Measurements from ENCODE around the gene SASH1.

DNA sequence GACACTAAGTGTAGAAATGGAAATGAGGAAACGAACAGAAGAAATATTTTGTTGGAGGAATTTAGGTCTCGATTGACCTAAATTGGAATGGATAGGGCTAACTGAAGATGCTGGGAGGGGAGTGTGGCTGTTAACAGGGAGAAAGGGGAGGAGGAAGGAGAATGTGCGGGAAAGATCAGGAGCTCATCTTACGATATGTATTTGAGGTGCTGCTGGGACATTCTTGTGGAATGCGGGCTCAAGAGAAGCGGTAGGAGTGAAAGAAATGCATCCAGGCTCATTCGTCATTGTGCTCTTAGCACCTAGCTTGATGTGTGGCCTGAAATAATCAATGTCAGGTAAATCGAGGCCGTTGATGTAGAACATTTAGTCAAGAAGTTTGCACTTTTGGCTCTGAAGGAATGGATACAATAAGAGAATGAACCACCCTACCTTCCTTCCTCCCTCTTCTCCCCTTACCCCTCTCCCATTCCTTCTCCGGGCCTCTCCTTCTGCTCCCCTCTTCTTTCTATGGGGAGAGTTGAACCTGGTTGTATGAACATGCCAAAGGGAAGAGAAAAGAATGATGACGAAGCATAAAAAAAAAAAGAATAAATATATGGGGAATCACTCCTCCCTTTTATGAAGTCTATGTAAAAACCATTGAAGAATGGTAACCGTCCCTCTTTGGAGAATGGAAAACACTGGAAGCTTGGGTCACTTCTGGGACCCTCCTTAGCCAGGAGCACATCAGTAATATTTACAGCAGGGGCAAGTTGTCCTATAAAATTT lies 70.9 kb downstream of the SASH1 start:
- TF ChIP-seq, protein P1, sequence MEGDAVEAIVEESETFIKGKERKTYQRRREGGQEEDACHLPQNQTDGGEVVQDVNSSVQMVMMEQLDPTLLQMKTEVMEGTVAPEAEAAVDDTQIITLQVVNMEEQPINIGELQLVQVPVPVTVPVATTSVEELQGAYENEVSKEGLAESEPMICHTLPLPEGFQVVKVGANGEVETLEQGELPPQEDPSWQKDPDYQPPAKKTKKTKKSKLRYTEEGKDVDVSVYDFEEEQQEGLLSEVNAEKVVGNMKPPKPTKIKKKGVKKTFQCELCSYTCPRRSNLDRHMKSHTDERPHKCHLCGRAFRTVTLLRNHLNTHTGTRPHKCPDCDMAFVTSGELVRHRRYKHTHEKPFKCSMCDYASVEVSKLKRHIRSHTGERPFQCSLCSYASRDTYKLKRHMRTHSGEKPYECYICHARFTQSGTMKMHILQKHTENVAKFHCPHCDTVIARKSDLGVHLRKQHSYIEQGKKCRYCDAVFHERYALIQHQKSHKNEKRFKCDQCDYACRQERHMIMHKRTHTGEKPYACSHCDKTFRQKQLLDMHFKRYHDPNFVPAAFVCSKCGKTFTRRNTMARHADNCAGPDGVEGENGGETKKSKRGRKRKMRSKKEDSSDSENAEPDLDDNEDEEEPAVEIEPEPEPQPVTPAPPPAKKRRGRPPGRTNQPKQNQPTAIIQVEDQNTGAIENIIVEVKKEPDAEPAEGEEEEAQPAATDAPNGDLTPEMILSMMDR (IDR thresholded peaks at IDR 0.05) = no peak
- no peak for TF ChIP-seq POLR2AphosphoS5 (IDR thresholded peaks at IDR 0.05)
- TF ChIP-seq EP300 (IDR thresholded peaks at IDR 0.05) = no peak
- no peak for TF ChIP-seq POLR2A (IDR thresholded peaks at IDR 0.05)

Measured in sigmoid colon (tissue), 4 donors.